Middle frontal gyrus (tissue), 1 donor: Measurements from ENCODE around the gene WFS1.

Source experiments
- DNase-seq: peaks from one replicate; pipeline ENCODE4 v3.0.0-alpha.2; 2015; ENCODE audit warnings: low spot score; ENCODE audit errors: extremely low spot score

WFS1 gene

GRCh38 chr4:6278801-6279197, 9.1 kb downstream of the WFS1 start:
- no peak for DNase-seq

- no peak for DNase-seq
Measured at GRCh38 chr4:6279582-6280289, 10.1 kb downstream of the WFS1 start.

- no peak for DNase-seq
Measured at GRCh38 chr4:6280365-6280996, 10.8 kb downstream of the WFS1 start.

- no peak for DNase-seq
Measured at GRCh38 chr4:6281436-6282313, 12.0 kb downstream of the WFS1 start.

GRCh38 chr4:6282314-6282771, 12.7 kb downstream of the WFS1 start:
- DNase-seq, result no peak

GRCh38 chr4:6283282-6283681, 13.6 kb downstream of the WFS1 start:
- no peak for DNase-seq

GRCh38 chr4:6287017-6287788, 17.6 kb downstream of the WFS1 start:
- DNase-seq, result no peak

- DNase-seq, result no peak
Measured at GRCh38 chr4:6288342-6288741, 18.7 kb downstream of the WFS1 start.

- DNase-seq, result no peak
Measured at GRCh38 chr4:6288871-6289270, 19.2 kb downstream of the WFS1 start.

- no peak for DNase-seq
Measured at GRCh38 chr4:6290256-6290655, 20.6 kb downstream of the WFS1 start.

- no peak for DNase-seq
Measured at GRCh38 chr4:6290769-6291547, 21.3 kb downstream of the WFS1 start.

- DNase-seq, result no peak
Measured at GRCh38 chr4:6291784-6292297, 22.2 kb downstream of the WFS1 start.

- no peak for DNase-seq
Measured at GRCh38 chr4:6292376-6293096, 22.9 kb downstream of the WFS1 start.

GRCh38 chr4:6293097-6293445, 23.4 kb downstream of the WFS1 start:
- DNase-seq, result no peak

GRCh38 chr4:6293661-6294060, 24.0 kb downstream of the WFS1 start:
- no peak for DNase-seq

GRCh38 chr4:6294705-6295421, 25.2 kb downstream of the WFS1 start:
- no peak for DNase-seq

GRCh38 chr4:6295495-6295894, 25.8 kb downstream of the WFS1 start:
- no peak for DNase-seq

GRCh38 chr4:6296026-6296425, 26.4 kb downstream of the WFS1 start:
- DNase-seq, result no peak

GRCh38 chr4:6297266-6297815, 27.7 kb downstream of the WFS1 start:
- DNase-seq, result no peak
